MCF 10A (cell line): Measurements from ENCODE around the gene AKR1A1. TPM values are rescaled to one million over a fixed set of nuclear protein-coding genes. Genes with fewer than 3 reads are reported as not detected.

Experiments
- BruUV-seq: library from RNA; stranded (reverse); fragments of 400-500 nt; replicated peaks from 2 replicates; lab custom pipeline; 2021; lab: Mats Ljungman, UMichigan
- CTCF ChIA-PET: fragments of 300-600 bp; sonication (Branson Sonifier 250); formaldehyde crosslinking; extraction: SDS; loops from one replicate; lab custom pipeline; 2021; ENCODE audit warnings: antibody characterized with exemption, inconsistent platforms; lab: Yijun Ruan, JAX
- POLR2A ChIA-PET: fragments of 300-600, 350-650 bp; sonication (Branson Sonifier 250); formaldehyde crosslinking; extraction: SDS; loops from one replicate; lab custom pipeline; 2020; ENCODE audit warnings: antibody characterized with exemption, inconsistent platforms; lab: Yijun Ruan, JAX
- DNase-seq: peaks from one replicate; pipeline ENCODE4 v3.0.0-alpha.2; 2018; ENCODE audit not compliant: unreplicated experiment
- H3K27ac Mint-ChIP-seq: one replicate; pipeline ENCODE4 v1.8.0; 2022; ENCODE audit warnings: mild to moderate bottlenecking, low read depth, mixed read lengths; ENCODE audit not compliant: unreplicated experiment
- H3K27me3 Mint-ChIP-seq: one replicate; pipeline ENCODE4 v1.8.0; 2022; ENCODE audit warnings: mixed read lengths; ENCODE audit not compliant: insufficient read depth, unreplicated experiment
- H3K36me3 Mint-ChIP-seq: one replicate; pipeline ENCODE4 v1.8.0; 2022; ENCODE audit warnings: mild to moderate bottlenecking, moderate library complexity, mixed read lengths; ENCODE audit not compliant: insufficient read depth, unreplicated experiment
- H3K4me1 Mint-ChIP-seq: one replicate; pipeline ENCODE4 v1.8.0; 2022; ENCODE audit warnings: mixed read lengths; ENCODE audit not compliant: insufficient read depth, unreplicated experiment
- H3K4me3 Mint-ChIP-seq: one replicate; pipeline ENCODE4 v1.8.0; 2022; ENCODE audit warnings: mild to moderate bottlenecking, moderate library complexity, mixed read lengths; ENCODE audit not compliant: unreplicated experiment
- H3K9me3 Mint-ChIP-seq: one replicate; pipeline ENCODE4 v1.8.0; 2022; ENCODE audit warnings: mixed read lengths; ENCODE audit not compliant: unreplicated experiment
- CTCF ChIP-seq: fragments of 200-600 bp; IDR thresholded peaks from one replicate; pipeline ENCODE4 v1.8.0; 2022; ENCODE audit warnings: antibody characterized with exemption, mild to moderate bottlenecking; ENCODE audit not compliant: unreplicated experiment
- intact Hi-C: fragments of 100-400 bp; cut with micrococcal nuclease; formaldehyde crosslinking; loops from 2 replicates; pipeline ENCODE4 v1.14.1; 2022
- total RNA-seq: library from RNA; stranded (reverse); gene quantifications from 2 replicates; pipeline ENCODE4 v1.2.3, GENCODE V29; 2022

Gene AKR1A1
- total RNA-seq, 1 experiment from 2014 or later, result 108 TPM

DNA sequence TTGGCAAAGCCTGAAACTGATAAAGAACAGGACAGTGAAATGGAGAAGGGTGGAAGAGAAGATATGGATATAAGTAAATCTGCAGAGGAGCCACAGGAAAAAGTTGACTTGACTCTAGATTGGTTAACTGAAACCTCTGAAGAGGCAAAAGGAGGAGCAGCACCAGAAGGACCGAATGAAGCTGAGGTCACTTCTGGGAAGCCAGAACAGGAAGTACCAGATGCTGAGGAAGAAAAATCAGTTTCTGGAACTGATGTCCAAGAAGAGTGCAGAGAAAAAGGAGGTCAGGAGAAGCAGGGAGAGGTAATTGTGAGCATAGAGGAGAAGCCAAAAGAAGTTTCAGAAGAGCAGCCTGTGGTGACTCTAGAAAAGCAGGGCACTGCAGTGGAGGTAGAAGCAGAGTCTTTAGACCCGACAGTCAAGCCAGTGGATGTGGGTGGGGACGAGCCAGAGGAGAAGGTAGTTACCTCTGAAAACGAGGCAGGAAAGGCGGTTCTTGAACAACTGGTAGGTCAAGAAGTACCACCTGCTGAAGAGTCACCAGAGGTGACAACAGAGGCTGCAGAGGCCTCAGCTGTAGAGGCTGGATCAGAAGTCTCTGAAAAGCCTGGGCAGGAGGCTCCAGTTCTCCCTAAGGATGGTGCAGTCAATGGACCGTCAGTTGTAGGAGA, 56.9 kb downstream of the AKR1A1 start:
- ChIA-PET CTCF (interaction anchor here (0.5 to 0.6 kb wide), 2 partner anchors 19 to 221 kb away, joined by 3 read pairs; no protein-coding TSS in a partner anchor), POLR2A (no interaction called here)
- no peaks in the 10 kb centered on the region for H3K9me3 Mint-ChIP-seq
- intact Hi-C loops, result no loop called here
- H3K27ac Mint-ChIP-seq, result peak overlapping the region; percentile 26
- H3K36me3 Mint-ChIP-seq, result peaks cover 70% of the 10 kb centered on the region
- no peak overlapping the region for H3K4me3 Mint-ChIP-seq
- BruUV-seq, result TSS peak; percentile 85
- DNase-seq, result no peak
- no peak for TF ChIP-seq CTCF
- H3K27me3 Mint-ChIP-seq, result no peaks in the 10 kb centered on the region
- no peaks in the 10 kb centered on the region for H3K4me1 Mint-ChIP-seq

DNA sequence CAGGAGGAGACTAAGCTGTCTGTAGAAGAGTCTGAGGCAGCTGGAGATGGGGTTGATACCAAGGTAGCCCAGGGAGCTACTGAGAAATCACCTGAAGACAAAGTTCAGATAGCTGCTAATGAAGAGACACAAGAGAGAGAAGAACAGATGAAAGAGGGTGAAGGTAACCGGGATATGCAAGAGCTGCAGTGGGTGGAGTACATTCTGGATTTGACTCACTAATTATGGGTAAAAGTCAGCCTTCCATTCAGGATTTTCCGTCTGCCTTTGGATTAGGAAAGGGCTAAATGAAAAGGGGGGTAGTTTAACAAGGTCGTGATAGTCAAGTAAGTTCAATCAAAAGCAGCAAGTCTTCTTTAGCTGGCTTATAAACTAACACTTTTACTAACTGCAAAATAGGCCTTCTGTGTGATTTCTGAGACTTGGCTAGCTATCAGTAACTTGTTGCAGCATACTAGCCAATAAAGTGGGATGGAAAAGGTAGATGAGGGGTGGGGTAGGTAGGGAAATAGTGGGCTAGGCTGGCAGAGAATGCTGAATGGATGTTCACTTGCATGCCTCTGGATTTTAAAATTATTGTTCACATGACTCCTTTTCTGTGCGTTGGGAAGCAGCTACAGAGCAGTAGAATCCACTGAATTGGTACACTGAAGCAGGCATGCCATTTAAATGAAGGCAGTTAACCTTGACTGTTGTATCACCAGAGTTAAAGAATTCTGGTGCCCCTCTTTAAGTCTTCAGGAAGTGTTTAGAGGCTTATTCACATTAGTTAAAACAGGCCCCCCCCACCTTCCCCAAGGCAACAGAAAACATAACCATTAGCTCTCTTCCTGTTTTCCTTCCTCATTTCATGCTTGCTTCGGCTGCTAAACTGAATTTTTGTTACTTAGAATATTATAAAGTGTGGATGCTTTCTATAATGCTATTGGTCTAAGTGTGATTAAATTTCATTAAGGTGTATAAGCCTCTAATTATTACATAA, 57.8 kb downstream of the AKR1A1 start:
- Mint-ChIP-seq H3K27ac (peak overlapping the region; percentile 26), H3K4me3 (no peak overlapping the region), H3K36me3 (peaks cover 65% of the 10 kb centered on the region), H3K4me1 (peaks cover 5% of the 10 kb centered on the region), H3K27me3 (no peaks in the 10 kb centered on the region), H3K9me3 (no peaks in the 10 kb centered on the region)
- TF ChIP-seq CTCF, result no peak
- ChIA-PET CTCF (interaction anchor here (0.5 to 0.6 kb wide), 2 partner anchors 18 to 222 kb away, joined by 3 read pairs; no protein-coding TSS in a partner anchor), POLR2A (interaction anchor here (0.7 to 1.4 kb wide), 3 partner anchors 12 to 53 kb away, joined by 3 read pairs; no protein-coding TSS in a partner anchor)
- no peak for DNase-seq
- BruUV-seq, result no TSS peak
- intact Hi-C loops, result no loop called here

DNA sequence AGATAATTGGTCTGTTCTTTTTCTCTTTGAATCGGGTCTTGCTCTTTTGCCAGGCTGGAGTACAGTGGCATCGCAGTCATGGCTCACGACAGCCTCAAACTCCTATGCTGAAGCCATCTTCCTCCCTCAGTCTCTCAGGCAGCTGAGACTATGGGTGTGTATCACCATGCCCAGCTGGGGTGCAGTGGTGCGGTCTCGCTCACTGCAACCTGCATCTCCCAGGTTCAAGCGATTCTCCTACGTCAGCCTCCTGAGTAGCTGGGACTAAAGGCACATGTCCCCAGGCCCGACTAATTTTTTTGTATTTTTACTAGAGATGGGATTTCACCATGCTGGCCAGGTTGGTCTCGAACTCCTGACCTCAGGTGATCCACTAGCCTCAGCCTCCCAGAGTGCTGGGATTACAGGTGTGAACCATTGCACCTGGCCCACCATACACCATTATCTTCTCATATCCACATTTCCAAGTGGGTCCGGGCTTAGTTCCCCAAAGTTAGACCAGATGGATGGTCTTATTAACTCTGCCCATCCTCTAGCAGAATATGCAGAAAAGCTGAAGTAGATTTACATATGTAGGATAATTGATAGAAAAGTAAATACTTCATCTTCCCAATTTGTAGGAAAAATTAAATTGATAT, 60.1 kb downstream of the AKR1A1 start:
- ChIA-PET POLR2A (no interaction called here), CTCF (interaction anchor here (0.6 to 1.2 kb wide), 2 partner anchors 23 to 389 kb away, joined by 3 to 4 read pairs; no protein-coding TSS in a partner anchor)
- H3K27me3 Mint-ChIP-seq, result no peaks in the 10 kb centered on the region
- DNase-seq, result no peak
- peaks cover 5% of the 10 kb centered on the region for H3K4me1 Mint-ChIP-seq
- H3K27ac Mint-ChIP-seq, result no peak overlapping the region
- no peaks in the 10 kb centered on the region for H3K9me3 Mint-ChIP-seq
- intact Hi-C loops, result no loop called here
- no TSS peak for BruUV-seq
- no peak overlapping the region for H3K4me3 Mint-ChIP-seq
- TF ChIP-seq CTCF, result no peak
- peaks cover 53% of the 10 kb centered on the region for H3K36me3 Mint-ChIP-seq
